GM18505 (cell line): Measurements from ENCODE around the gene CARD9.

Source experiments
- ATAC-seq: cut with Tn5 transposase; IDR thresholded peaks from one replicate; pipeline ENCODE4 v1.9.1; 2021; ENCODE audit not compliant: unreplicated experiment
- POLR2A ChIP-seq: IDR thresholded peaks from 4 replicates; pipeline ENCODE4 v1.6.1; 2011; ENCODE audit warnings: borderline replicate concordance; ENCODE audit not compliant: insufficient read depth, insufficient read length; ENCODE audit errors: extremely low read depth

The CARD9 gene

DNA sequence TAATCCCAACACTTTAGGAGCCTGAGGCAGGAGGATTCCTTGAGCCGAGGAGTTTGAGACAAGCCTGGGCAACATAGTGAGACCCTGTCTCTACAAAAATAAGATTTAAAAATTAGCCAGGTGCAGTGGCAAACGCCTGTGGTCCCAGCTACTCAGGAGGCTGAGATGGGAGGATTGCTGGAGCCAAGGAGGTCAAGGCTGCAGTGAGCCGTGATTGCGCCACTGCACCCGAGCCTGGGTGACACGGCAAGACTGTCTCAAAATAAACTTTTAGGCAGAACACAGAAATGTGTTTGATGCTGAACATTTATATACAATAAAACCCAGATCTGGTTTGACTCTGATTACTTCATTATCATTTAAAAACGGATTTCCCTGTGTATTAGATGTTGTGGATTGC lies 32.0 kb upstream of the CARD9 start:
- no peak for TF ChIP-seq POLR2A
- ATAC-seq, result no peak

- no peak for ATAC-seq
- no peak for TF ChIP-seq POLR2A
Measured at GRCh38 chr9:136404801-136405136, 31.3 kb upstream of the CARD9 start.

DNA sequence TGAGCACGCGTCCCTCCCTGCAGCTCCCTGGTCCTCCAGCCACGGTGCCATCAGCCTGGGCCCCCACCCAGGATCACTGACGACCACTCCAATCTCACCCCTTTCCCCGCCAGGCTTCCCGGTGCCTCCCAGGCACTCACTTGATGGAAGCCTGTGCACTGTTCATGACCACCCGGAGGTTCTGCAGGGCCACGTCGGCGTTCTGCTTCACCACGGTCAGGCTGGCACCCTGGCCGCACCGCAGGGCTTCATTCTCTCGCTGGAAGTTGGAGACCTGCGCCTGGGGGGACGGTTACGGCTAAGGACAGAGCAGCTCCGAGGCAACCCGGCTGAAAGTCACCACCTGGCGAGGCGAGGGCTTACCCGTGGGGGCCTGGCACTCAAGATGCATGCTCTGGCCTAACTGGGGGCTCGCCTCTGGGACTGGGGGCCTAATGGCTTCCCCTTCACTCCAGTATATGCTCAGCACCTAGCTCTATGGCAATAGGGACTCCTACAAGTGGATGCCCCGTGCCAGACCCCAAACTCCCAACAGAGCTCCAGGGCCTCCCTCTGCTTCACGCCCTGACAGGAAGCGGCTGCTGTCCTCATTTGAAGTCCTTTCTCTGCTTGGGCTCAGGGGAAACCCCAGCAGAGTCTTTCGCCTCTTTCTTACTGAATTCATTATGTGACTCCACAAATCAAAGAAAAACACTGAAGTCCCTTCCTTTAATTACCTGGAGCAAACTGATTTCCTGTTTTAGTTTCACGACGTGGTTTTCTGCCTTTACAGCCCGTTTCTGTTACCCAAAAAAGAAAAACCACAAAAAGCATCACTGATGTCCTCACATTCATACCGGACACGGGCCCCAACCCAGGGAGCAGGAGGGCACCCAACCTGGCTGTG lies 30.7 kb upstream of the CARD9 start:
- TF ChIP-seq POLR2A, result no peak

GRCh38 chr9:136403538-136403914 lies 30.1 kb upstream of the CARD9 start:
- no peak for ATAC-seq
- TF ChIP-seq POLR2A, result peak; percentile 14

More for the DNA sequence above, 30.7 kb upstream of the CARD9 start:
- ATAC-seq, result no peak

DNA sequence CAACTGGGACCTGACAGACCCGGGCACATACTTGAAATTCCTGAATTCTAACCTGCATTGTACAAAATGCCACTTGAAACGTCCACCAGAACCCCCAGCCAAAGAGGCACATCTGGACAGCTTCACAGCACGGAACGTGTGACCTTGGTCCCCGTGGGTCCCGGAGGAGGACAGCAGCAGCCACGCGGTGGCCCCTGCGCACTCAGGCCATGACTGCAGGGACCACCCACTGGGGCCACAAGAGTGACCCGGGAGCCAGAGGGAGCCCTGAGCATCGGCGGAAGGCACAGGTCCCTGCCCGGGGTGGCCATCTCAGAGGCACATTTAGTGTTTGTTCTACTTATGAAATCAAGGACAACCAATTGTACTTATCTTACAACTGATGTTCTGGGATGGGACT lies 28.6 kb upstream of the CARD9 start:
- no peak for TF ChIP-seq POLR2A
- ATAC-seq, result no peak

DNA sequence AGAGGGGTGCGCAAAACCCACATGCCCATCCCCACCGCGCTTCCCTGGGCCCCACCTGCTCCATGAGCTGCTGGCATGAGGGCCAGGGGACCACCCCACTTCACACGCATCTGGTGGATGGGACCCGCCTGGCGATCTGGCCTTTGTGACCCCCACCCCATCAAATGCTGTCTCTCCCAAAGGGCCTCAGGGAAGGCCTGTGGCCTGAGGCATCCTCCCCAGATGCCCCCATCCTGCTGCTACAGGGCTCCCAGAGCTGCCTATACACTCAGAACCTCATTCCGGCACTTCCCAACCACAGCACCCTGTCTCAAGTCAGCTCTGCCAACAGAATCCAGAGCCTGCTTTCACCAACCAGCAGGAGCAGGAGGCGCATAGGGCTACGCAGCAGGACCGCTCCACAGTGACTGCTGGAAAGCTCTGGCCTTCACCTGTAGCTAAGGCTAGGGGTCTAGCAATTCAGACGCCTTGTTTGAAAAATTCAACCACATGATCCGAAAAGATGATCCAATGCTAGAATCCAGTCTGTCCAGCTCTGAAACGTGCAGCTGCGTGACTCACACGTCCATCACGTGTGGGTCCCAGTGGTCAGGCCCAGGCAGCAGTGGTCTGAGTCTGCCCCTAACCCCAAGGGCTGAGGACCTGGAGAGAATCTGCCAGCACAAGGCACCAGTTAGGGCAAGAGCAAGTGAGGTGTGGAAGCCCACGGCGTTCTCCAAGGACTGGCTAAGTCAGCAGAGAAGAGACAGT lies 27.9 kb upstream of the CARD9 start:
- no peak for TF ChIP-seq POLR2A
- no peak for ATAC-seq

DNA sequence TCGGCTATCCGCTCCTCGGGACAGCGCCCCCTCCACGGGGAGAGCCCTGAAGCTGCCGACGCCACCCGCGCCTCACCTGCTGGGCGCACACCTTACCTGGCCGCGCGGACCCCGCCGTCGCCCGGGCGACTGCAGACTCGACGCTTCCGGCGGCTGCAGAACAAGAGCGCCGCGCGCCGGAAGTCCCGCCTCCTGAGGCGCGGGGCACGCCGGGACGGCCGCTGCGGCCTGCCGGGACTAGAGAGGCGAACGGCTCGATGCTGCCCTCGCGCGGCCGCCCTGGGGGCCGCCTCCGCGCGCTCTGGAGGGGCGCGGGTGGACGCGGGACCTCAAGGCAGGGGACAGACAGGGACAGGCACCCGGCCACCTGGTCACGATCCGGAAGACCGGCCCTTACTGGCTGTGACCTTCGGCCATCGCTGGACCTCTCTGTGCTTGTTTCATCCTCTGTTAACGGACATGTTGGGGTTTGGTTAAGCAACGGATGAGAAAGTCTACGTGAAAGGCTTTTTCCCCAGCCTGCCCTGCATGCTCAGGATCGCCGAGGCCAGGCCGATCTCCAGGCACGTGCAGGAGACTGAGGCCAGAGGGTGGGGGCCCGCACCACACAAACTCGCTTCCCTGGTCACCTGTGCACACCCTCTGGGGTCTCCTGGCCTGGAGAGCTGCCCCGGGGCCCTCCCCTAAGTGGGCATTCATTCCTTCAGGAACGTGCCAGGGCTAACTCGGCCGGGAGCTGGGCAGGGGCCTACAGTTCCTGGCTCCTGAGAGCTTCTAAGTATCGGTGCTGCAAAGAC lies 26.8 kb upstream of the CARD9 start, which contains the start of gene SNAPC4:
SNAPC4 (minus strand) TSS at position 133 of the 797 bp plus-strand sequence. CDS start 1,742 bp downstream, outside the sequence.
- TF ChIP-seq POLR2A, result peak; percentile 82
- ATAC-seq, result peak; percentile 66

DNA sequence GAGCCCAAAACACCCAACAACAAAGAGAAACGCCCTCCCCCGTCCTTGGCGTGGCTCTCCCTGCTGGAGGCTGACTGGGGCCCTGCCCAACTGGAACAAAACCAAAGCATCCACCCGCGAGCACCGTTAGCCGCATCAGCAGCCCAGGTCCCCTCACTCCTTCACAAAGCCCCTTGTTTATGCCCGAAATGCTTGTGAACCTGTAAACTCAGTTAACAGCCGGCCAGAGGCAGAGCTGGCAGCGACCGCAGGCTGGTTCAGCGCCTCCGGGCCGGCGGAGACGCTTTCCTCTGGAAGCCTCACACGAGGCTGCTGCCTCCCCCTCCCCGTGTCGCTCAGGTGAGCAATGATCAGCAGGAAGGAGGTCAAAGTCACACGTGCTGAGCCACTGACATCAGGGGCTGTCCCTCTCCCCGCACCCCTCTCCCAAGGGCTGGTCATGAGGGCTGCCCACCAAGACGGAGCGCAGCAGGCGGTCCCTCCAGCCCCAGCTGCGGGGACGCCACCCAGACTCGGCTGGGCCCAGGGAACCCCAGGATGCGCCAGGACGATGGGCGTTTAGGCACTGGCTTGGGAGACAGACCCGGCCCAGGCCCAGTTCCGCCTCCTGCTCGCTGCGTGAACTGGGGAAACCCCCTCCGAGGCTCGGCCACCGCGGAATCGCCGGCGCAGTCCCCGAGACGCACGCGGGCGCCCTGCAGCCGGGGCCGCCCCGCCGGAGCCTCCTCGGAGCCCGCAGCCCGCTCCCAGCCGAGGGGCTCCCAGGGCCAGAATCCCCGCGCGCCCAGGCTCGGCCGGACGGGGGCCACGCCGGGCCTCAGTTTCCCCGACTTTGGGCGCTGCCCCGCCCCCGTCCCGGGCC lies 25.9 kb upstream of the CARD9 start:
- ATAC-seq, result peak; percentile 28
- no peak for TF ChIP-seq POLR2A

DNA sequence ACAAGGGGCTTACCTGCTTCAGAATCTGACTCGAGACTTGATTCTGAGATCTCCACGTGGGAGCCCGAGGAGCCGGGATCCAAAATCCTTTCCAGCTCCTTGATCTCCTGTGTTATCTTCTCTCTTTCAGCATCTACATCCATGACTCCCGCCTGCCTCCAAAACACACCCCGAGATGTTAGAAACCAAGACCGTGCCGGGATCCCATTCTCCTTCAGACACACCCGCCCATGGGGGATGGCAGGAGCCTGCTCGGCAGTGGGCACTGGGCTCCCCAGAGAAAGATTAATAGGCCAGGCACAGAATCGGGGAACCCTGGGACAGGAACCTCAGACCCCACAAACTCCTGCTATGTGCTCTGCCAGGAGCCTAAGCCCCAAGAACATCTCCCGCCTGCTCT lies 24.8 kb upstream of the CARD9 start:
- no peak for ATAC-seq
- TF ChIP-seq POLR2A, result no peak

GRCh38 chr9:136397643-136398042 lies 24.2 kb upstream of the CARD9 start:
- no peak for TF ChIP-seq POLR2A
- ATAC-seq, result no peak

DNA sequence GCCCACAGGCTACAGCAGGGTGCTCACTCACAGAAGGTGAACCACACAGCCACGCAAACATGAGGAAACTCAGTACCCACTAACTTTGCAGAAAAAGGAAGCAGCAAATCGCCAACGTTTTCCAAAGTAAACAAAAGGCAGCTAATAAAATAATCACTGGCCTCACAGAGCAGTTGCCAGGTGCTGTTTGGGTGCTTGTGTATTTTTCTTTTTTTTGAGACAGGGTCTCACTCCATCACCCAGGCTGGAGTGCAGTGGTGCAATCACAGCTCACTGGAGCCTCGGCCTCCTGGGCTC lies 22.7 kb upstream of the CARD9 start:
- no peak for ATAC-seq
- no peak for TF ChIP-seq POLR2A

GRCh38 chr9:136395345-136396218 lies 22.1 kb upstream of the CARD9 start:
- no peak for ATAC-seq

More at GRCh38 chr9:136395345-136396218, 22.1 kb upstream of the CARD9 start:
- TF ChIP-seq POLR2A, result no peak
